ENCODE data around the gene FMN1. TPM values are rescaled to one million over a fixed set of nuclear protein-coding genes. Genes with fewer than 3 reads are reported as not detected.

FMN1 gene
- total RNA-seq, 1 experiment from 2014 or later: 11.5 TPM

DNA sequence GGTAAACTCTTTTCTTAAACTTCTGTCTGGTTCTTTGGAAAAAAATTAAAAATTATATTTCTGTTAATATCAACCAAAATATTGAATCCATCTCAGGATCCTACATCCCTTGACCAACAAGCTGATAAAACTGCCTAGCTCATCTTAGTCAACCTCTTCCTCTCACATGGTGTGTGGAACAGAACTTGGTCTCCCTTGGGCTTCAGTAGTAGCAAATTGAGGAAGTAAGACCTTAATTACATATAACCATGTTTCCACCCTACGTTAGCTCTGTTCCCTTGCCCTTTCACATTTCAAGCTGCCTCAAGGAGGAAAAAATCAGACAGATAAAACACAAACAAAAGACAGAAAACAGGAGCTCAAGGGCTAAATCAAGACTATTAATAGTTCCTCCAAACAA, 360.4 kb downstream of the FMN1 start:
- DNase-seq (ENCODE audit: low spot score): no peak

DNA sequence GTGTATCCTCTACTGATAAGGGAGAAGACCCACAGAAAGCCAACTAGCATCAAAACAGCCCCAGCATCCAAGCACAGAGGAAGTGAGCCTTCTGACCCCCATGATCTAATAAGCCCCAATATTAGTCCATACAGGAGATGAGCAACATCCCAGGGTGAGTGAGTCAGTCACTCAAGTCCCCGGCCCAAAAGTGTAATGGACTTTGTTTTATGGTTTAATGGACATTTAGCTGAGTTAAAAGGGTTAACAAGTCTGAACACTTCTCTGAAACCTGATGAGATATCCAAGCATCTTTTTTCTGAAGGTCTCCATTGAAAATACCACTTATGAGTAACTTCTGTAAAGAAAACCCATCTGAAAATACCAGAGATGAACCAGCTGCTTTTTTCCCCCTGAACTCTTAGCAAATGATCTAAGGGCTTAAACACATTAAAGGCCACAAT, 361.1 kb downstream of the FMN1 start:
- no peak for DNase-seq (ENCODE audit: low spot score)

DNA sequence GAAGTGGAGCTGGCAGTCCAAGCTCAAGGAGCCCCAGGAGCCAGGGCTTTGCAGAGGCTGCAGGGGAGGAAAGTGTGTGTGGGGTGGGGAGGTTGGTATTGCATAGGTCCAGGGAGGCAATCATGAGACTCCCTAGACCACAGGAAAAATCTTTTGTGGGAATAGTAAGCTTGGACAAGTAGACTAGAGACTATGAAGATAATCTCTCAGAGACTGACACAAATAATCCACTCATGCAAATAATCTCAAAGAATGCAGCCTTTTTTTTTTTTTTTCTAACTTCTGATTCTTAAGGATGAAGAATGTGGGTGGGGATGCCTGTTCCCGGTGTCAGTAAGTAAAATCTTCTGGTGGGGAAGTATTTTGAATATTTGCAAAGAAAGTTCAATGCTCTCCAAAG, 363.0 kb downstream of the FMN1 start:
- no peak for DNase-seq (ENCODE audit: low spot score)

DNA sequence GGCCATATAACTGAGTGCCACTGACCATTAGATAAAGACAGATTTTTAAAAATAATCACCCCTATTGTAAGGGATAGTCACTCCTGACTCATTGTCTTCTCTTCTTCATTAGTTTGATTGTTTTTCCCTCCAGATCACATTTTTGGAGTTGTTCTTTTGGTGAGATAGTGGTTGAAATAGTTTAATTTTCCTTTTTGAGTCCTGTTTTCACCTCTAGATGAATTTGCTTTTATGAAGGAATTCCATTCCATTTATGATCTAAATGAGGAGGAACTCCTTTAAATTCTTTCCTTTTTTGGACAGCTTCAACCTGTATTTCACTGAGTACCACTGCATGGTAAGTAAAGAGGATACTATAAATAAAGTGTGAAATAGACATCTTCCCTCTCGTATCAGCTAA, 364.3 kb downstream of the FMN1 start:
- no peak for DNase-seq (ENCODE audit: low spot score)

DNA sequence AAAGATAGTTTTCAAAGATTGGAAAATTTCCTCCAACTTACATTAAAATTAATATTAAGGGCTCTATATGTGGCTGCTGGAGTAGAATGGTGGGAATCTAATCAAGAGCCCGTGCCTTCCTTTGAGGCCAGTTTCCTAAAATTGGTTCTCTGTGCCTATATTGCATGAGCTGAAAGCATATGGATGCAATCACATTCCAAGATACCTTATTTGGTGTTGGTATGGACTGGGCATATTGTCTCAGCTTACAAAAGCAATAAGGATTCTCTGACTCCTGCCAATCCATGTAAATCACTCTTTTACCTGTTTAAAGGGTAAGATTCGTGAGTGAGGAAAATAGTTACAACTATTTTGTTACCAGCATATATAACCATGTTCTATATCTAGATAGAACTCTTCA, 365.1 kb downstream of the FMN1 start:
- DNase-seq (ENCODE audit: low spot score): no peak

DNA sequence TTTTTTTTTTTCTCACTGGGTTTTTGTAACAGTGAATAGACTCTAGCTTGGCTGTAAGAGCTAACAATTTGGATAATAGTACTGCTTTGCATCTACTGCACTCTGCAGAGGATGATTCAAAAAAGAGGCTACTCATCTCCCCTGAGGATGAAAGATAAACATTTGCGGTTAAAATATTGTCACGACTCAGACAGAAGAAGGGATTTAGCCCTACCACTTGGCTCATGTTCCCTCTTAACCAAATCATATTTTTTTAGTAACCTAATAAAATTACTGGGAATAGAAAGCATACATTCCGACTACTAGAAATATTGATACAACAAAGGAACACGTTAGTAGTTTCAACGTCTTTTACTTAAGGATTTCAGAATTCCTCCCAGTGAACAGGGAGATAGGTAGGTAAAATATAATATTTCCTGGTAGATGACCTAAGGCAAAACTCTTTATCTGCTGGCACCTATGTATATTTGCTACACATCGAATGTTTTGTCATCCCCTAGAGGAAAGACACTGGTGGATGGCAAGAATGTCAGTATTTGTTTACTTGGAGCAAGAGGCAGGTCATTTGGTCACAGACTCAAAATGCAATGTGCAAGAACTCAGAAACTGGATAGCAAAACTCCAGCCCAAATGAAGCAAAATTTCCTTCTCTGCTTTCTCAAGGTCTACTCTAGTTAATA, 365.9 kb downstream of the FMN1 start:
- DNase-seq (ENCODE audit: low spot score): no peak

DNA sequence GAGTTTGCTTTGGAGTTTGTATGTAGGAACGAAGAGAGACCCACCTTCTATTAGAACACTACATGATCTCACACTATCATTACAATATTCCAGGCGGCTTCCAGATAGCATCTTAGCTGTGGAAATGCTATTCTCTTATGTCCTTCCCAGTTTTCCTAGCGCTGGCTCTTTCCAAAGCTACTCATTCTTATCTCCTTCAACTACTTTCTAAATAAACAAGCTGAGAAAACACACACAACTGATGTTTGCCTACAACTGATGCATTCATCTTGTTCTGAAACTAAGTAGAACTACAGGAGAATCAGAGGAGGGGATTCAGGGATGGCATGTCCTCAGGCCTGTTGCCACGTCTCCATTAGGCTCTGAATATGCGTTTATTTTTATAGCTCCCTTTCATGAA, 367.8 kb downstream of the FMN1 start:
- no peak for DNase-seq (ENCODE audit: low spot score)

DNA sequence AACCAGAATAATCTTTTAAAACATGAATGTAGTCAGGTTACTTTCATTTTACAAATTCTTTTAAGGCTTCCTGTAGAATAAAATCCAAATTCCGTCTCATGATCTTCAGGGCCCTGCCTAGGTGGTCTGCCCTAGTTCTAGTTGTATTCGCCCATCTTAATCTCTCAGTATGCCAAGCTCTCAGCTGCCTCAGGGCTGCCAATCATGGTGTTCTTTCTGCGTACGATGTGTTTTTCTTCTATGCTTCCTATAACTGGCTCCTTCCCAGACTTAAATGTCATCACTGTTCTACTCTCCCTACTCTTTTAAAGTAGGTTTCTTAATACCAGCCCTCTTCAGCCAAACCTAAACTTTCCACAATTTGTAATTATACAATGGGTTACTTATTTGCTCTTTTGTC, 369.3 kb downstream of the FMN1 start:
- DNase-seq (ENCODE audit: low spot score): no peak

DNA sequence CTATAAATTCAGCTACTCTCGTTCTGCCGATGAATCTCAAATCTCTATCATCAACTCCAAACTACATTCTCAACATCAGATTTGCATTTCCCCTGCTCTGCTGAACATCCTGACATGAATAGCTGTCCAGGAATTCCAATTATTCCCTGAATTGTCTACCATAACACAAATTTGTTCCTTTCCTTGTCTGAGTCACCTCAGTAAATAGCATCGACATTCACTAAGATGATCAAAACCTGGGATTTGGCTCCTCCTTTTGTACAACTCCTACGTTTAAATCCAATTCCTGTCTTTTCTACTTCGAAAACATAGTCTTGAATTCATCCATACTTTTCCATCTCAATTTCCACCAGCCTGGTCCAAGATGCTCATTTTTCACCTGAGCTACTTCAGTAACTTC, 369.7 kb downstream of the FMN1 start:
- no peak for DNase-seq (ENCODE audit: low spot score)

DNA sequence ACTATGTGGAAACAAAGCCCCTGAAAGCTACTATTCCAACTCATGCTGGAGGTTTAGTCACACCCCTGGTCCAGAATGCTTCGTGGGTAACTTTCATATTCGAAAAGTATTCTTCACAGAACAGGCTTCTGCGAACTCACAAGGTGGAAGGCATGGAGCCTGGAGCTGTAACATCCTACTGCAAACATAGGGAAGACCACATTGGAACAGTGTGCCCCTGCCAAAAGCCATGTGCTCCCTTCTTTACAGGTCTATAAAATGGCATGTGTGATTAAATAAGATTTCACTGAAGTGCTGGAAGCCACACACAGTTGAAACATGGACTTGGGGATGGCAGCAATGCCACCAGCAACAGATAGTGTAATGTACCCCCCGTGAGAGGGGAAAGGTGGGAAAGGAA, 370.8 kb downstream of the FMN1 start:
- DNase-seq (ENCODE audit: low spot score): no peak

DNA sequence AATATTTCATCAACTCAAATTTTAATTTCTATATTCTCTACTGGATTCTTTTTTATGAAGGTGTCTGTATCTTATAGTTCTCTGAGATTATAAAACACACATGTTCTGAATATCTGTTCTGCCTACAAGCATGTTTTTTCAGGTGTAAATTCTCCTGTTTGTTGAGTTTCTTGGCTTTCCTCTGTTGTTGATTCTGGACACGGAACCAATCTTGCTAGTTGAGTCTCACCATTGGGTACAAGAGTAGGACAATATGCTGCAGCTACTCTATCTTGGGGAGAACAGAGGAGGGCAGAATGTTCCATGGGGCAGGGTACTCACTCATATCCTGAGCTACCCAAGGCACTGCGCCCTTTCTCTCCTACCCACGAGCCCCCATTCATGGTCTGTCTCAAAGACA, 371.8 kb downstream of the FMN1 start:
- no peak for DNase-seq (ENCODE audit: low spot score)

DNA sequence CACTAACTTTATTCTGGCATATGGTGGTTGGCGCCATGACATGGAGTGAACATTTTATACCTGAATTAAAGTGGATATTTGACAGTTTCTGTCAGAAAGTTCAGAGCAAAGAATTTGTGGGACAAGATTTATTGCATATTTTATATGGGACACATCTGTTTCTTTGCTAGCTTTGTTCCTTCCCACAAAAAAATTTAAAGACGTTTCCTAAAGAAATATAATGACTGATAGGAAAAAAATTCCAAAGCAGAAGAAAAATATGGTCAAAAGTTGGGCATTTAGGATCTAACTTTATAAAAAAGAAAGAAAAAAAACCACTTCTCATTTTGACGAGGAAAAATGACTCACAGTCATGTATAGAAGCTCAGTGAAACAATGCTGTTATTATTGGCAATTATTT, 375.1 kb downstream of the FMN1 start:
- DNase-seq (ENCODE audit: low spot score): no peak

DNA sequence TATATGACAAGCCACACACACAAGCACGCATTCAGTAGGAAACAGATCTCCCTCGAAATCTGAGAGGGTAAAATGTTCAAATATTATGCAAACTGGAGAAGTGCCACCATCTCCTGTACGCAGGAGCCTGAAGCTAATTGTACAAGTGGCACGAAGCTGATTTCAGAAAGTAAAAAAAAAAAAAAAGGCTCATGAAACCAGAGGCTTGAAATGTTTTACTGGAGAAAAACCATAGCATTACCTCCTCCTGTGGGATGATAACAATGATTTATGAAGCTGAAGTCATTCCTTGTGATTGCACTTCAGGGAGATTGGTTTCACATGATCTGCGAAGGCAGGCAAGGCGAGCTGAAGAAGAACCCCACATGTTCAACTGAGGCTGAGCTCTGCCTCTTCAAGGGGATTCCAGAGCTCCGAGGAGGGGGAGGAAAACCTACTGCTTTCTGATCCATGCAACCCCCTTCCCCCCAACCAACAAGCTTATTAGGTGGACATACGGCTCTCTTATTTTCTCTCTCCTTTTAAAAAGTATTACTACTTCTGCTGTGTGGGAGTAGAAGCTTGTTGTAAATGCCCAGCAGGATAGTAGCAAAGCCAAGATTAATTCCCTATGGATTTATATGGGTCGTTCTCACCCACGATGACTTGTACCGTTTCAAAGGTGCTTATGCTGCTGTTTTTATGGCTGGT, 375.6 kb downstream of the FMN1 start:
- no peak for DNase-seq (ENCODE audit: low spot score)

DNA sequence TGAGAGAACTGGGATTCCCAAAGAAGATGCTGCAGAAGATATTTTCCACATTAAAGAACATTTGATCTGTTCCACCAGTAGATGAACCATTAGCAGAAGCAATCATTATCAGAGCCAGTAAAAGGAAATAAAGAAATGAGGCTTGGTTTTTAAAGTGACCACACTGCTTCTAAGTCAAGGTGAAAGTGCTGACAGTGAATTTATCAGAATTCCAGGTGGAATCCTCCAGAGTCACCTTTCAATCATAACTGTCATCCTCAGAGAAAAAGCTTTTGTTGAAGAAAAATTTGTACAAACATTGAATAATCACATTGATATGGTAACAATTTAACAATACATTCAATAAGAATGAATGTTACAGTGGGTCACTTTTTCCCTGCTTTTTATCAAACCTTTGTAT, 376.9 kb downstream of the FMN1 start:
- no peak for DNase-seq (ENCODE audit: low spot score)

DNA sequence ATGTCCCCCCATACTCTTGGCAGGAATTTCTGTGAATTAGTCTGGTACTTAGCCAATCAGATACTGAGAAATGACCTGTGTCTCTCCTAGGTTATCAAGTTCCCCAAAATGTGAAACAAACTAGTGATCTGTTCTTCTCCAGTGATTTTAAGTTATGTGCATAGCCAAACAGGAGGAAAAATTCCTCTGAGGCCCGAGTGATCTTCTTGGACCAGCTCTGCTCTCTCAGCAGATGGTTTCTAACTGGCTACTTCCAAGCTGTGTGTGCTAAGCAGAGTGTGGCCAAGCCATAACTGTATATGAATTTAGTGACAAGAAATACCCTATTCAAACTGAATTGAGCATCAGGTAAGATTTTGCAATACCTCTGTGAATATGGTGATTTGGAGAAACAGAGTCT, 387.2 kb downstream of the FMN1 start:
- DNase-seq (ENCODE audit: low spot score): no peak

DNA sequence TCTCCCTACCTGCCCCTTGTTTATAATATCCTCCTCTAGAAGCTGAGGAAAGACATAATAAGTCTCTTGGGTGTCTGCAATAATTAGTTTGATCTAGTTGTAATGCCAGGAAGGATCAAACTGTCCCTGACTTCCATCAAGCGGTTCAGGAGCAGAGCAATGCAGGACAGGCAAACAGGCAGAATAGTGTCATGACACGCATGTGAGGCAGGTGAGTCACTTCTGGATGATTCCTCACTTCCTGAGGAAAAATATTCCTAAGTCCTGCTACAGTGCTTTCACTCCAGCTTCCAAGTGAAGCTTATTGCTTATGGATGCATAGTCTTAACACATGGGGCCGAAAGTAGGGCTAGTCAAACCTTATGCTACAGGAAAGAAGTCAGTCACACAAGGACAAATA, 390.9 kb downstream of the FMN1 start:
- DNase-seq (ENCODE audit: low spot score): no peak

DNA sequence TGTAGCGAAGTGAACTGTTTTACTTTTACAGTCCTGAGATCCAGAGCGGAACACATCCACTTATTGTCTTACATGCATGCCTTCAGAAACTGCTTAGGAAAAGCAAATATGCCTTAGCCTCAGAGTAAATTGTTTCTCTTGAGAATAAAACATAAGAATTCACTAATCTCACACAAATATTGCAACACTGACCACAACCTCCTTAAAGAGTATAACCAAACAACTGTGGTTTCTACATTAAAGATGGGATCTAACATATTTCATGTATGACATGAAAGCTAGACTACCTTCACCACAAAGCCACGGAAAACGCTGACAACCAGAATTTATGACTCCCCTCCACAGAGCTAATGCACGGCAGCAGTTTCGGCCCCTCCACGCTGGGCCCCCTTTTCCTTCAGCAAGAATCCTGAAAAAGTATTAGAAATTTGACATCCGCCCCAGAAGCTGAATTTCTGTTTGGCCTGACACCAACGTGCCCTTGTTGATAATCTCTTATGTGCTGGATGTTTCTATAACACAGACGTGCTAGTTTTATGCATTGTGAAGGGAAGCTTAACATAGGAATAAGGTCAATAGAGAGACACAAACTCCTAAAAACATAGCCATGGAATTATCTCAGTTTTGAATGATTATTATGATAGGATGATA, 392.1 kb downstream of the FMN1 start:
- peak; percentile 46 for DNase-seq (ENCODE audit: low spot score)

DNA sequence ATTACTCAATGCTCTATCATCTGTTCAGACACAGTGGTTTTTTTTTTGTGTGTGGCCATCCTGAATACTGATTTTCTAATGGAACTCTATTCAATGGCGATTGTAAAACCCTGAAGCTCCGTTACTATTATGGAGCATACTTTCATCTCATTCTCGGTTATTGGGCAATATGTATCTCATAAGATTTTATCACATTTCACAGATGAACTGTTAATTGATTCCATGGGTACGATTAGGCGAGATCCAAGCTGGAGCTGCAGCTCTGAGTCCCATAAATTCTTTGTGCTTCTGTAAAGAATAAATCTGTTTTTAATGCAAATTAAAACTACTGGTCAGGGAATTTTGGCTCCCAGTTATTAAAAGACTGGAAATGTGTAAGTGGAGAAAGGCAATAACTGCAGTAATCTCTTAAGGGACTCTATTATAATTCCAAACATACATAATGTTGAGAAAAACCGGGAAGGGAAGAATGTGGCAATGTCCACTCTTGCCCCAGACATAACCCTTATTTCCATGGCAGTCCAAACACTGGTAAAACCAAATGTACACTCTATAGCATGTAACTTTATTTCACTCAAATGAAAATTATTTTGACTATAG, 394.5 kb downstream of the FMN1 start:
- DNase-seq (ENCODE audit: low spot score): no peak

DNA sequence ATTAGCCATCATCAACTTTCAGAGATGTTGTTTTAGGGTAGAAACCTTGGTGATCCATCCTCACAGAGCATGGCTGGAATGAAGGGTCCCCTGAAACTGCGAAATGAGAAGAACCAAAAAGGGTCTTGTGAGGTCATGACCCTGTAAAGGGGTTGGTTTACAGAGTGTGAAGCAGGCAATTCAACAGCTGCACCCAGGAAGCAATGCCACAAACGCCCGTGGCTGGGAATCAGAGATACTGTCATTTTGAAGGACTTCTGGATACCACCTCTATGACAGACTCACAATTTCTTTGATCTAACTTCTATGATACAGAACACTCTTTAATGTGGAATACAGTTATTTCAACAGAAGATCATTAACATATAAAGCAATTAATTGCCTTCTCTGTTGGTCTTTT, 397.7 kb downstream of the FMN1 start:
- DNase-seq (ENCODE audit: low spot score): no peak

DNA sequence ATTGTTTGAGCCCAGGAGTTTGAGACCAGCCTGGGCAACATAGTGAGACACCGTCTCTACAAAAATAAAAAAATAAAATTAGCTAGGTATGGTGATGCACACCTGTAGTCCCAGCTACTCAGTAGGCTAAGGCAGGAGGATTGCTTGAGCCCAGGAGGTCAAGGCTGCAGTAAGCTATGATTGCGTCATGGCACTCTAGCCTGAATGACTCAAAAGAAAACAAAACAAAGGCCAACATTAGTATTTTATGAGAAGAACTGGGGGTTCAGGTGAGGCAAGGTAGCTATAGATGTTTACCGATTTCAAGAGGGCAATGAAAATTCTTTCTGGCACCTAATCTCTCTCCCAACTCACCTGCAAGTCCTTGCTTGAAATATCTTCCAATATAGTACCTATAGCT, 399.5 kb downstream of the FMN1 start:
- no peak for DNase-seq (ENCODE audit: low spot score)

DNA sequence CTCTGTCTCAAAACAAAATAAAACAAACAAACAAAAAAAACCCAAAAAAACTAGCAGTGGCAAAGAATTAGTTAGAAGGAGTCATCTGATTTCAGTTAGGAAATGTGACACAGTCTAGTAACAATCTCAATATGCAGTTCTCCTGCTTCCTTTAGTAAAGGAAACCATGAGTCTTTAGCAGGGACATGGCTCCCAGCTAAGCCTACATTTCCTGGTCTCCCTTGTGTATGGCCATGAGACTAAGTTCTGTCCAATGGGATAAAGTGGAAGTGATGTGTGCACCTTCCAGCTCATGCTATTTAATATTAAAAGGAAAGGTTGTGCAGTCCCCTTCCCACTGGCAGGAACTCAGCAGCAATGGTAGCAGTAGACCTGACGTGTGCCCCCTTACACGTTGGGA, 402.1 kb downstream of the FMN1 start:
- DNase-seq (ENCODE audit: low spot score): no peak

DNA sequence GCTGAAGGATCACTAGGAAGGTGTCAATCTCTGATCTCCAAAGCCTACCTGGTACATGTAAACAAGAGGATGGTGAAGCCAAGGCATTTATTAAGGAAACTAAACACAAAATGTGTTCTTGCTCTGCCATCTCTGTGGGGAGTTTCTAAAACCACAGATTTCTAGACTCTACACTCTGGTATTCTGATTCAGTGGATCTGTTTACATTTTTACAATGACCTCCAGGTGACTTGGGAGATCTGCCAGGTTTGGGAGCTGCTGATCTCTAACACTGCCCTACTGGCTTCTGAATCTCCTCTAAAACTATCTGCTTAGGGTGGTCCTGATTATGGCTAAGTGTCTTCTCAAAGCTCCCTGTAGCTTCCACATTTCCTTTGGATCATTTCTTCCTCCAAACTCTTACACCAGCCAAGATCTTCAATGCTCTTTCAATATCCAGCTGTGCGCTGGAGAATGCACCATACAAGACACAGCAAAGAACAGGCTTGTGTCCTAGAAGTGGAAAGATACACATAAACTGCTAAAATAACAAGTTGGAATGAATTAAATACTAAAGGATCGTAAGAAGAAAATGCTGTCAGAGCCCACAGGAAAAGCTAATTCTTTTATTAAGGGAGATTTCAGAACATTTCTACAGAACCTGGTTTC, 404.0 kb downstream of the FMN1 start:
- no peak for DNase-seq (ENCODE audit: low spot score)
